Ovary (tissue), 3 donors: ENCODE measurements around the gene IL22.

Experiments
- CTCF ChIP-seq, 3 donors: fragments of 450-650 bp in 2 of 3; fragments of 200-600 bp in 1 of 3; IDR thresholded peaks; one replicate each; pipeline versions ENCODE4 v1.5.1 to v1.8.0; 2016 to 2022; ENCODE audit warnings: antibody characterized with exemption in 3 of 3, mild to moderate bottlenecking in 1 of 3
- POLR2A ChIP-seq: fragments of 450-650 bp; IDR thresholded peaks from one replicate; pipeline ENCODE4 v1.6.1; 2017; ENCODE audit warnings: antibody characterized with exemption, mild to moderate bottlenecking, moderate library complexity
- donor health status: DM: no; HTN: no; CAD: no.

GRCh38 chr12:68240975-68241374 lies 12.4 kb downstream of the IL22 start:
- no peak for TF ChIP-seq POLR2A
- no peak for TF ChIP-seq CTCF (IDR thresholded peaks at IDR 0.05)
